Activated naive CD8-positive, alpha-beta T cell treated with anti-CD3 and anti-CD28 coated beads, Interleukin-2, amount 50 U/mL, for 24 hours (primary cell): Measurements from ENCODE around the gene CD72.
"Not testable (repeated sequence)": the region's sequence is repeated elsewhere in the genome, so short reads cannot be mapped to it uniquely, and the experiment has no call there.

ENCODE experiments used
- ATAC-seq: fragments of 150-1000 bp; cut with Tn5 transposase; one replicate; pipeline ENCODE4 v1.10.0; 2021
- DNase-seq: peaks from one replicate; pipeline ENCODE4 v3.0.0; 2021
- H3K27ac Mint-ChIP-seq: one replicate; pipeline ENCODE4 v1.8.0; 2021; ENCODE audit warnings: mild to moderate bottlenecking, mixed read lengths
- H3K27me3 Mint-ChIP-seq: one replicate; pipeline ENCODE4 v1.8.0; 2021; ENCODE audit warnings: mixed read lengths
- H3K36me3 Mint-ChIP-seq: one replicate; pipeline ENCODE4 v1.8.0; 2021; ENCODE audit warnings: low read depth, mixed read lengths
- H3K4me1 Mint-ChIP-seq: one replicate; pipeline ENCODE4 v1.8.0; 2021; ENCODE audit warnings: mixed read lengths
- H3K4me3 Mint-ChIP-seq: one replicate; pipeline ENCODE4 v1.8.0; 2021; ENCODE audit warnings: mild to moderate bottlenecking, moderate library complexity, mixed read lengths
- H3K9me3 Mint-ChIP-seq: one replicate; pipeline ENCODE4 v1.8.0; 2021; ENCODE audit warnings: mixed read lengths

The CD72 gene

DNA sequence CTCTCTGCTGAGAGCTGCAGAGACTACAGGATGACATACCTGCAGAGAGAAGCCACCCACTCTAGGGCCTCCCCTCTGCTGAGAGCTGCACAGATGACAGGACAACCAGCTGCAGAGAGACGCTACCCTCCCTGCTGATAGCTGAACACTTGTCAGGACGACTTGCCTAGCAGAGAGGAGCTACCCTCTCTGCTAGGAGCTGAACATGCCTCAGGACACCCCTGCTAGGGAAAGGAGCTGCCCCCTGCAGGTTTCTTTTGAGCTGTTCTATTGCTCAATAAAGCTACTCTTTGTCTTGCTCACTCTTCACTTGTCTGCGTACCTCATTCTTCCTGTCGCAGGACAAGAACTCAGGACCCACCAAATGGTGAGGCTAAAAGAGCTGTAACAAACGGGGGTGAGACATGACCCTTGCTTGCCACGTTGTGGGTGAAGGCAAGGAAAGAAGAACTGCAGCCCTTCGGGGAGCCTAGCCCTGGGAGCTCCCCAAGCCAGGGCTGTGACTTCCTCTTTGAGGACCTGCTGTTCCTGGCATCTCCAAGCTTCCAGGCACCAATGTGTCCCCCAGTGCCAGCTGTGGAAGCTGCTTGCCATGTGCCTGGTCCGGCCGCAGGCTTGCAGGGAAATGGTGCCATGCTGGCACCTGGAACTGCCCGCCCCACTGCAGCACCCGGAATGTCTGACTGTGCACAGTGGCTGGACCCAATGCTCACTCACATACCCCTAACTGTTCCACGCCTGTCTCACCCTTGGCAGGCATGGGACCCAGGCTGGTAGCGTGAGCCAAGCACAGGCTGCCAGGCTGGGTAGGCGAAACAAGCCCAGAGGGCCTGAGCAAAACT, 18.2 kb downstream of the CD72 start:
- Mint-ChIP-seq H3K36me3 (peaks cover 4% of the 10 kb centered on the region), H3K4me3 (no peak overlapping the region), H3K27ac (no peak overlapping the region), H3K27me3 (peaks cover 2% of the 10 kb centered on the region), H3K4me1 (peaks cover 23% of the 10 kb centered on the region), H3K9me3 (no peaks in the 10 kb centered on the region)
- ATAC-seq (no peak), DNase-seq (no peak)

GRCh38 chr9:35598866-35599590, 19.2 kb downstream of the CD72 start:
- Mint-ChIP-seq H3K4me1 (peaks cover 17% of the 10 kb centered on the region), H3K9me3 (peaks cover 5% of the 10 kb centered on the region), H3K27me3 (peaks cover 2% of the 10 kb centered on the region), H3K27ac (no peak overlapping the region), H3K36me3 (peaks cover 6% of the 10 kb centered on the region), H3K4me3 (no peak overlapping the region)
- ATAC-seq: no peak
- no peak for DNase-seq

- H3K27me3 Mint-ChIP-seq, H3K27ac Mint-ChIP-seq, H3K4me3 Mint-ChIP-seq, ATAC-seq, DNase-seq, H3K4me1 Mint-ChIP-seq: not testable (repeated sequence)
- Mint-ChIP-seq H3K9me3 (peaks cover 22% of the 10 kb centered on the region), H3K36me3 (peaks cover 18% of the 10 kb centered on the region)
These were observed 21.3 kb downstream of the CD72 start for GRCh38 chr9:35596907-35597306.

GRCh38 chr9:35594471-35594870, 23.7 kb downstream of the CD72 start:
- Mint-ChIP-seq H3K27ac (no peak overlapping the region), H3K36me3 (peaks cover 22% of the 10 kb centered on the region), H3K4me3 (no peak overlapping the region), H3K9me3 (peaks cover 27% of the 10 kb centered on the region), H3K27me3 (no peaks in the 10 kb centered on the region), H3K4me1 (no peaks in the 10 kb centered on the region)
- DNase-seq (no peak), ATAC-seq (no peak)

DNA sequence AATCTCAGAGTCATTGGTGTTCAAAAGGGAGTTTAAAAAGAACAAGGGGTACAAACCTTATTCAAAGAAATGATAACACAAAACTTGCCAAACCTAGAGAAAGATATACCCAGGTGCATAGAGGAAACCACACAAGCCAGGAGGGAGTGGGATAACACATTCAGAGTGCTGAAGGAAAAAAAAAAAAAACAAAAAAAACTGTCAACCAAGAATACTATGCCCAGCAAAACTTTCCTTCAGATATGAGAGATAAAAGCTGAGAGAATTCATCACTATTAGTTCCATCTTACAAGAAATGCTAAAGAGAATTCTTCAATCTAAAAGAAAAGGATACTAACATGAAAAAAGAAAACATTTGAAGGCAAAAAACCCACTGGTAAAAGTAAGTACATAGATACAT, 24.6 kb downstream of the CD72 start:
- no peaks in the 10 kb centered on the region for H3K27me3 Mint-ChIP-seq
- DNase-seq: no peak
- H3K4me1 Mint-ChIP-seq: no peaks in the 10 kb centered on the region
- no peak overlapping the region for H3K4me3 Mint-ChIP-seq
- ATAC-seq: no peak
- peaks cover 22% of the 10 kb centered on the region for H3K36me3 Mint-ChIP-seq
- H3K27ac Mint-ChIP-seq: no peak overlapping the region
- peaks cover 27% of the 10 kb centered on the region for H3K9me3 Mint-ChIP-seq

- not testable (repeated sequence) for H3K27ac Mint-ChIP-seq, H3K4me3 Mint-ChIP-seq, DNase-seq, H3K4me1 Mint-ChIP-seq, ATAC-seq, H3K27me3 Mint-ChIP-seq
- peaks cover 32% of the 10 kb centered on the region for H3K9me3 Mint-ChIP-seq
- H3K36me3 Mint-ChIP-seq: peaks cover 18% of the 10 kb centered on the region
These were observed 29.7 kb downstream of the CD72 start for GRCh38 chr9:35588506-35588905.

DNA sequence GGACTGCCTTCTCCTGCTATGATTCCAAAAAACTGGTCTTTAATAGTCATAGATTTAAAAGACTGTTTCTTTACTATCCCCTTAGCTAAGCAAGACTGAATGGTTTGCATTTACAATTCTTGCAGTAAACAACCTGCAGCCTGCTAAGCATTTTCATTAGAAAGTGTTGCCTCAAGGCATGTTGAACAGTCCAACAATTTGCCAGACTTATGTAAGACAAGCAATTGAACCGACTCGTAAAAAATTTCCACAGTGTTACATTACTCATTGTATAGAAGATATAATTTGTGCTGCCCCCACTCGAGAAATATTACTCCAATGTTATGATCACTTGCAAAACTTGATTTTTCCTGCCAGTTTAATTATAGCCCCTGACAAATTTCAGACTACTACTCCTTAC, 33.5 kb downstream of the CD72 start:
- not testable (repeated sequence) for DNase-seq, H3K4me3 Mint-ChIP-seq, H3K27me3 Mint-ChIP-seq, ATAC-seq, H3K27ac Mint-ChIP-seq
- H3K4me1 Mint-ChIP-seq: peaks cover 11% of the 10 kb centered on the region
- H3K36me3 Mint-ChIP-seq: peaks cover 24% of the 10 kb centered on the region
- peaks cover 27% of the 10 kb centered on the region for H3K9me3 Mint-ChIP-seq

DNA sequence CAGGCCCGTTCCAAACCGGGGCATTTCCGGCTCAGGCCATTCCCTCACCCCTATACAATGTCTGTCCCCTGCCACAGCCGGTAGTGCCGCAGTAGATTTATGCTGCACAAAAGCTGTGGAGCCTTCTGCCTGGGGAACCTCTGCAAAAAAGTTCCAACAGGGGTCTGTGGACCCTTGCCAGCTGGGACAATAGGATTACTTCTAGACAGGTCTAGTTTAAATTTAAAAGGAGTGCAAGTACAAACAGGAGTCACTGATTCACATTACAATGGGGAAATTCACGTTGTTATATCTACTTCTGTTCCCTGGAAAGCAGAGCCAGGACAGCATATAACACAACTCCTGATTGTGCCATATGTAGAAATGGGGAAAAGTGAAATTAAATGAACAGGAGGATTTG, 34.7 kb downstream of the CD72 start:
- not testable (repeated sequence) for DNase-seq, H3K4me3 Mint-ChIP-seq, H3K27me3 Mint-ChIP-seq, ATAC-seq, H3K27ac Mint-ChIP-seq
- H3K4me1 Mint-ChIP-seq: peaks cover 22% of the 10 kb centered on the region
- H3K36me3 Mint-ChIP-seq: peaks cover 32% of the 10 kb centered on the region
- peaks cover 37% of the 10 kb centered on the region for H3K9me3 Mint-ChIP-seq

DNA sequence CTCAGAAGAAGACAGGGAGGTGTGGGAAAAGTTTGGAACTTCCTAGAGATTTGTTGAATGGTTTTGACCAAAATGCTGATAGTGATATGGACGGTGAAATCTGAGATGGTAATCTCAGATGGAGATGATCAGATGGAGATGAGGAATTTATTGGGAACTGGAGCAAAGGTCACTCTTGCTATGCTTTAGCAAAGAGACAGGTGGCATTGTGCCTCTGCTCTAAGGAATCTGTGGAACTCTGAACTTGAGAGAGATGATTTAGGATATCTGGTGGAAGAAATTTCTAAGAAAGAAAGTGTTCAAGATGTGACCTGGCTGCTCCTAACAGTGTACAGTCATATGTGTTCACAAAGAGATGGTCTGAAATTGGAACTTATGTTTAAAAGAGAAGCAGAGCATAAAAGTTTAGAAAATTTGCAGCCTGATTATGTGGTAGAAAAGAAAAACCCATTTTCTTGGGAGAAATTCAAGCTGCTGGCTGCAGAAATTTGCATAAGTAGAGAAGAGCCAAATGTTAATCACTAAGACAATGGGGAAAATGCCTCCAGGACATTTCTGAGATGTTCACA, 38.5 kb downstream of the CD72 start:
- peak overlapping the region; percentile 82 for H3K27ac Mint-ChIP-seq
- peaks cover 23% of the 10 kb centered on the region for H3K9me3 Mint-ChIP-seq
- H3K4me1 Mint-ChIP-seq: peaks cover 22% of the 10 kb centered on the region
- H3K36me3 Mint-ChIP-seq: peaks cover 33% of the 10 kb centered on the region
- not testable (repeated sequence) for DNase-seq, ATAC-seq, H3K27me3 Mint-ChIP-seq
- peak overlapping the region; percentile 27 for H3K4me3 Mint-ChIP-seq

GRCh38 chr9:35579130-35579529, 39.1 kb downstream of the CD72 start:
- Mint-ChIP-seq H3K27me3 (no peaks in the 10 kb centered on the region), H3K4me3 (peak overlapping the region; percentile 27), H3K9me3 (peaks cover 23% of the 10 kb centered on the region), H3K27ac (peak overlapping the region; percentile 82), H3K4me1 (peaks cover 22% of the 10 kb centered on the region), H3K36me3 (peaks cover 33% of the 10 kb centered on the region)
- DNase-seq: peak; percentile 38
- ATAC-seq: peak; percentile 92

GRCh38 chr9:35577486-35577885, 40.7 kb downstream of the CD72 start:
- Mint-ChIP-seq H3K27me3 (no peaks in the 10 kb centered on the region), H3K4me1 (peaks cover 25% of the 10 kb centered on the region), H3K4me3 (no peak overlapping the region), H3K27ac (no peak overlapping the region), H3K9me3 (peaks cover 23% of the 10 kb centered on the region), H3K36me3 (peaks cover 33% of the 10 kb centered on the region)
- ATAC-seq: no peak
- DNase-seq: no peak

DNA sequence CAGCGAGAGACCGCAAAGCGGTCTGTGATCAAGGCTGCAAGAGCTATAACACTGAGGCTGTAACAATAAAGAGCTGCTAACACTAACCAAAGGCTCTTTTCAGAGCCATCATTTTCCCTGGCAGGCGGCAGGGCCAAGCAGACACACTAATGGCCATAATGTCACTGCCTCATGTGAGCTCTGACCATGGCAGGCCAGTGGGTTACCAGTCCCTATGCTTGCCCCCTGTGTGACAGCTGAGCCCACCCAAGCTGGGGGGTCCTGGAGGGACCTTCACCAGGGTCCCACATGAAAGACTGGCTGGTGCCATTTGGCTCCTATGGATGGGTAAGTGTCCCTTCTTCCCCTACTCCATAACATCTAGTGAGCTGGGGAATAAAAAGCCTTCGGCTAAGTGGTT, 42.7 kb downstream of the CD72 start:
- no peak overlapping the region for H3K27ac Mint-ChIP-seq
- no peaks in the 10 kb centered on the region for H3K27me3 Mint-ChIP-seq
- peaks cover 37% of the 10 kb centered on the region for H3K4me1 Mint-ChIP-seq
- H3K36me3 Mint-ChIP-seq: peaks cover 19% of the 10 kb centered on the region
- no peak overlapping the region for H3K4me3 Mint-ChIP-seq
- DNase-seq (no peak), ATAC-seq (no peak)
- H3K9me3 Mint-ChIP-seq: peaks cover 14% of the 10 kb centered on the region

GRCh38 chr9:35574578-35575122, 43.6 kb downstream of the CD72 start:
- no peak for ATAC-seq
- no peak for DNase-seq
- peaks cover 10% of the 10 kb centered on the region for H3K9me3 Mint-ChIP-seq
- no peak overlapping the region for H3K27ac Mint-ChIP-seq
- H3K36me3 Mint-ChIP-seq: peaks cover 14% of the 10 kb centered on the region
- H3K27me3 Mint-ChIP-seq: no peaks in the 10 kb centered on the region
- H3K4me3 Mint-ChIP-seq: no peak overlapping the region
- peaks cover 42% of the 10 kb centered on the region for H3K4me1 Mint-ChIP-seq

DNA sequence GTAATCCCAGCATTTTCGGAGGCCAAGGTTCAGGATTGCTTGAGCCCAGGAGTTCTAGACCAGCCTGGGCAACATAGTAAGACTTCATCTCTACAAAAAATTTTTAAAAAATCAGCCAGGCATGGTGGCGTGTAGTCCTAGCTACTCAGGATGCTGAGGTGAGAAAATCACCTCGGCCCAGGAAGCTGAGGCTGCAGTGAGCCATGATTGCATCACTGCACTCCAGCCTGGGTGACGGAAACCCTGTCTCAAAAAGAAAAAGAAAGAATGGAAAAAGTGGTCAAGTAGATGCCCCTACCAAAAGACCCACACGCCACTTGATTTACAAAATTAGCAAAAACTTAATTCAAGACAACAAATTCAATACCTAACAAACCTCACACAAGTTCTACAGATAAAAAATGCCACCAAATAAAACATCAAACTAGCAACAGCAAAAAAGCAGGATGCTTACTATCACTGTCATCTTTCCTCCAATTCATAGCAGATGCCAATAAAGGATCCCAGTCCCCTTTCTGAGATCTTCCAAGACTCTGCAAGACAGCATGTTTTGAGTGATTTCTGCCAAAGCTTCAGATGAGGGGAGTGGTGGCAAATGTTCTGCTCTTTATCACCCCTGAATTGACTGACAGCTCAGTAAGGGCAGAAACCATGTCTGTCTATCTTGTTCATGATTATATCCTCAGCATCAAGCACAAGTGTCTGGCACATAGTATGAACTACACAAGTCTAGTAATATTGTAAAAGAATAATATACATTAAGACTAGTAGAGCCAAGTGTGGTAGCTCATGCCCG, 47.3 kb downstream of the CD72 start:
- H3K4me1 Mint-ChIP-seq: peaks cover 42% of the 10 kb centered on the region
- peaks cover 5% of the 10 kb centered on the region for H3K36me3 Mint-ChIP-seq
- H3K27me3 Mint-ChIP-seq: no peaks in the 10 kb centered on the region
- peak; percentile 51 for DNase-seq
- peak overlapping the region; percentile 96 for H3K27ac Mint-ChIP-seq
- peak; percentile 93 for ATAC-seq
- no peaks in the 10 kb centered on the region for H3K9me3 Mint-ChIP-seq
- H3K4me3 Mint-ChIP-seq: peak overlapping the region; percentile 44
